Cardiac muscle cell (in vitro differentiated cells and primary cell): ENCODE data around the gene BLCAP. TPM values are rescaled to one million over a fixed set of nuclear protein-coding genes. Genes with fewer than 3 reads are reported as not detected.

Experiments used
- DNase-seq, 2 donors: peaks; one replicate each; pipeline versions ENCODE4 v3.0.0 to v3.0.0-alpha.2; 2010 to 2017; ENCODE audit warnings: low read depth in 1 of 2, low spot score in 1 of 2
- H3K27ac ChIP-seq: fragments of 200-600 bp; sonication (generic); 2 replicates; pipeline ENCODE4 v1.5.1; 2016
- H3K27me3 ChIP-seq: fragments of 200-600 bp; sonication (generic); 2 replicates; pipeline ENCODE4 v1.6.0; 2016; ENCODE audit warnings: control low read depth
- H3K36me3 ChIP-seq: fragments of 200-600 bp; sonication (generic); 2 replicates; pipeline ENCODE4 v1.5.1; 2016; ENCODE audit warnings: control low read depth
- H3K4me1 ChIP-seq: fragments of 200-600 bp; sonication (generic); 2 replicates; pipeline ENCODE4 v1.8.1; 2017; ENCODE audit warnings: low read depth, mild to moderate bottlenecking, mixed run types
- H3K4me3 ChIP-seq: fragments of 200-600 bp; sonication (generic); 2 replicates; pipeline ENCODE4 v1.5.1; 2016; ENCODE audit warnings: mild to moderate bottlenecking
- H3K9me3 ChIP-seq: fragments of 200-600 bp; sonication (generic); 2 replicates; pipeline ENCODE4 v1.5.1; 2017; ENCODE audit warnings: low read depth, mild to moderate bottlenecking, control low read depth
- CTCF ChIP-seq: IDR thresholded peaks from 2 replicates; pipeline ENCODE4 v1.5.1; 2012; ENCODE audit warnings: low read depth, mild to moderate bottlenecking, low read length
- polyA plus RNA-seq: library from polyadenylated mRNA; unstranded; fragments of >200 nt; fragmentation: Nextera tagmentation; extraction: Ambion mirVana; gene quantifications from 2 replicates; pipeline ENCODE4 v1.2.1, GENCODE V29; 2016
- total RNA-seq: library from RNA; depleted of rRNA; stranded (reverse); fragments of >200 nt; gene quantifications from 2 replicates; pipeline ENCODE4 v1.2.3, GENCODE V29; 2016

BLCAP gene
- total and polyA plus RNA-seq, 2 experiments from 2014 or later = 87.4 to 112 TPM

- peak overlapping the region; percentile 99 for H3K27ac ChIP-seq
- peaks cover 25% of the 10 kb centered on the region for H3K4me1 ChIP-seq
- H3K4me3 ChIP-seq = no peak overlapping the region
- TF ChIP-seq CTCF = no peak
- H3K27me3 ChIP-seq = no peaks in the 10 kb centered on the region
- peak in 1 of 2 donors; percentile 39 for DNase-seq
- H3K36me3 ChIP-seq = no peaks in the 10 kb centered on the region
- H3K9me3 ChIP-seq = no peaks in the 10 kb centered on the region
Measured at GRCh38 chr20:37524859-37525708, 2.6 kb downstream of the BLCAP start.

- Histone ChIP-seq H3K9me3 (no peaks in the 10 kb centered on the region), H3K36me3 (no peaks in the 10 kb centered on the region), H3K4me1 (peaks cover 30% of the 10 kb centered on the region), H3K27me3 (no peaks in the 10 kb centered on the region), H3K4me3 (no peak overlapping the region), H3K27ac (no peak overlapping the region)
- TF ChIP-seq CTCF = no peak
- DNase-seq = no peak
Measured at GRCh38 chr20:37523911-37524700, 3.6 kb downstream of the BLCAP start.

GRCh38 chr20:37523012-37523391 is 4.7 kb downstream of the BLCAP start:
- Histone ChIP-seq H3K36me3 (no peaks in the 10 kb centered on the region), H3K4me1 (peaks cover 30% of the 10 kb centered on the region), H3K4me3 (no peak overlapping the region), H3K27ac (no peak overlapping the region), H3K27me3 (no peaks in the 10 kb centered on the region), H3K9me3 (no peaks in the 10 kb centered on the region)
- DNase-seq = no peak
- TF ChIP-seq CTCF = no peak

- H3K36me3 ChIP-seq = no peaks in the 10 kb centered on the region
- H3K4me3 ChIP-seq = peak overlapping the region; percentile 17
- H3K4me1 ChIP-seq = peaks cover 30% of the 10 kb centered on the region
- DNase-seq = peak; percentile 50 to 56
- no peaks in the 10 kb centered on the region for H3K27me3 ChIP-seq
- H3K9me3 ChIP-seq = no peaks in the 10 kb centered on the region
- no peak for TF ChIP-seq CTCF
- no peak overlapping the region for H3K27ac ChIP-seq
Measured at GRCh38 chr20:37522260-37523011, 5.2 kb downstream of the BLCAP start.

- H3K4me1 ChIP-seq = peaks cover 26% of the 10 kb centered on the region
- H3K36me3 ChIP-seq = no peaks in the 10 kb centered on the region
- DNase-seq = peak in 1 of 2 donors; percentile 17
- H3K27me3 ChIP-seq = no peaks in the 10 kb centered on the region
- H3K9me3 ChIP-seq = no peaks in the 10 kb centered on the region
- peak within 1 kb of the TSS; percentile 3 for H3K27ac ChIP-seq
- peak within 1 kb of the TSS; percentile 17 for H3K4me3 ChIP-seq
- no peak for TF ChIP-seq CTCF
Measured at GRCh38 chr20:37521061-37521771, 6.5 kb downstream of the BLCAP start, which contains the start of gene NNAT. TSS of gene NNAT (plus strand) at chr20:37521250. CDS start at chr20:37521332, 82 bp downstream.
